Epithelial cell of esophagus (primary cell): ENCODE results near the gene AGBL1.

ENCODE experiments used
- DNase-seq: peaks from one replicate; pipeline ENCODE4 v3.0.0; 2010; ENCODE audit warnings: low read depth
- H3K4me3 ChIP-seq: 2 replicates; pipeline ENCODE4 v1.5.1; 2011; ENCODE audit warnings: mild to moderate bottlenecking, low read length, control low read depth
- TF ChIP-seq, protein P1 (sequence below): IDR thresholded peaks from 2 replicates; pipeline ENCODE4 v1.5.1; 2011; ENCODE audit warnings: low read depth, mild to moderate bottlenecking, low read length, control low read depth, inconsistent platforms; ENCODE audit not compliant: insufficient read depth; ENCODE audit errors: missing control alignments

AGBL1 gene

GRCh38 chr15:86570738-86571137 lies 491.1 kb downstream of the AGBL1 start:
- no peak overlapping the region for H3K4me3 ChIP-seq
- TF ChIP-seq, protein P1, sequence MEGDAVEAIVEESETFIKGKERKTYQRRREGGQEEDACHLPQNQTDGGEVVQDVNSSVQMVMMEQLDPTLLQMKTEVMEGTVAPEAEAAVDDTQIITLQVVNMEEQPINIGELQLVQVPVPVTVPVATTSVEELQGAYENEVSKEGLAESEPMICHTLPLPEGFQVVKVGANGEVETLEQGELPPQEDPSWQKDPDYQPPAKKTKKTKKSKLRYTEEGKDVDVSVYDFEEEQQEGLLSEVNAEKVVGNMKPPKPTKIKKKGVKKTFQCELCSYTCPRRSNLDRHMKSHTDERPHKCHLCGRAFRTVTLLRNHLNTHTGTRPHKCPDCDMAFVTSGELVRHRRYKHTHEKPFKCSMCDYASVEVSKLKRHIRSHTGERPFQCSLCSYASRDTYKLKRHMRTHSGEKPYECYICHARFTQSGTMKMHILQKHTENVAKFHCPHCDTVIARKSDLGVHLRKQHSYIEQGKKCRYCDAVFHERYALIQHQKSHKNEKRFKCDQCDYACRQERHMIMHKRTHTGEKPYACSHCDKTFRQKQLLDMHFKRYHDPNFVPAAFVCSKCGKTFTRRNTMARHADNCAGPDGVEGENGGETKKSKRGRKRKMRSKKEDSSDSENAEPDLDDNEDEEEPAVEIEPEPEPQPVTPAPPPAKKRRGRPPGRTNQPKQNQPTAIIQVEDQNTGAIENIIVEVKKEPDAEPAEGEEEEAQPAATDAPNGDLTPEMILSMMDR: no peak
- no peak for DNase-seq

- TF ChIP-seq, protein P1: no peak
- DNase-seq: no peak
- no peak overlapping the region for H3K4me3 ChIP-seq
Observed at GRCh38 chr15:86571873-86572272, 492.2 kb downstream of the AGBL1 start.

- H3K4me3 ChIP-seq: no peak overlapping the region
- TF ChIP-seq, protein P1: no peak
- DNase-seq: no peak
Observed at GRCh38 chr15:86572368-86572841, 492.7 kb downstream of the AGBL1 start.

DNA sequence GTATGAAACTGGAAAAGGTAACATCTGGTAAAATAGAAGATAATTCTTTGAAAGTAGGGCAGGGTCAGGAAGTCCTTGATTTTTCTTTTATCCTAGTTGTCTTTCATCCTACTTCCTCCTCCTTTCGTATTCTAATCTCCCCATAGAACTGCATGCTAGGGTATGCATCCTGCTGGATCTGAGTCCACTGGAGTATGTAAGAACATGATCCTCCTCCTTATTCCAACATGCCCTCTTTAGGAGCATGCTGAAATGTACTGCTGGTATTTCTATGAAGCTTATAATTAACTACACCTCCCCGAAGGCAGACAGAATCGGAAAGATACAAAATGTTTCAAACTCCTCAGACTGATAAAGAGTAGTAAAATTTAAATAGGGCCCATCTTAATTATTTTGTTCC lies 493.8 kb downstream of the AGBL1 start:
- TF ChIP-seq, protein P1: no peak
- no peak overlapping the region for H3K4me3 ChIP-seq
- DNase-seq: no peak

DNA sequence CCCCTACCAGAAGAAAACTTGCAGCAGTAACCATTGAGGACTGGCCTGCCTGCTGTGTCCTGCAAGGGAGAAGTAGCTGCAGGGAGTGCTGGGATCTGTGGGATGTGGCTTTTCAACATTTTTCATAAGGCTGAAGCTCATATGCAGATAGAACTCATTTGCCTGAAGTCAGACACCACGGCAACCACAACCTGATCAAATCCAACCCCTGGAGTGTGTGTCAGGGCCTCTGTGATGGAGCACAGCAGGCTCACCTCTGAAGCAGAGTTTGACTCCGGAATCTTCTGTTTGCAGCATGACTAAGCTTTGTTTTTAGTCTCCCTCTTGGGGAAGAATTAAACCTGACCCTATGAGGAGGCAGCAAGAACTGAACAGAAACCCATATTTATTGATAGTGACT lies 508.7 kb downstream of the AGBL1 start:
- DNase-seq: no peak
- no peak overlapping the region for H3K4me3 ChIP-seq
- TF ChIP-seq, protein P1: no peak

GRCh38 chr15:86590461-86590860 lies 510.8 kb downstream of the AGBL1 start:
- TF ChIP-seq, protein P1: no peak
- no peak for DNase-seq
- no peak overlapping the region for H3K4me3 ChIP-seq

GRCh38 chr15:86591158-86591557 lies 511.5 kb downstream of the AGBL1 start:
- TF ChIP-seq, protein P1: no peak
- DNase-seq: no peak
- H3K4me3 ChIP-seq: no peak overlapping the region
